SHP77 (cell line): Measurements from ENCODE around the gene CPLX1.
A peak's percentile ranks its signal among the peaks of the same experiment; 100 is the strongest.
"Not testable (repeated sequence)": the region's sequence is repeated elsewhere in the genome, so short reads cannot be mapped to it uniquely, and the experiment has no call there.

Experiments used
- DNase-seq, 2 experiments: peaks; one replicate each; lab custom pipeline; 2025; lab: John Stamatoyannopoulos, UW

The CPLX1 gene

DNA sequence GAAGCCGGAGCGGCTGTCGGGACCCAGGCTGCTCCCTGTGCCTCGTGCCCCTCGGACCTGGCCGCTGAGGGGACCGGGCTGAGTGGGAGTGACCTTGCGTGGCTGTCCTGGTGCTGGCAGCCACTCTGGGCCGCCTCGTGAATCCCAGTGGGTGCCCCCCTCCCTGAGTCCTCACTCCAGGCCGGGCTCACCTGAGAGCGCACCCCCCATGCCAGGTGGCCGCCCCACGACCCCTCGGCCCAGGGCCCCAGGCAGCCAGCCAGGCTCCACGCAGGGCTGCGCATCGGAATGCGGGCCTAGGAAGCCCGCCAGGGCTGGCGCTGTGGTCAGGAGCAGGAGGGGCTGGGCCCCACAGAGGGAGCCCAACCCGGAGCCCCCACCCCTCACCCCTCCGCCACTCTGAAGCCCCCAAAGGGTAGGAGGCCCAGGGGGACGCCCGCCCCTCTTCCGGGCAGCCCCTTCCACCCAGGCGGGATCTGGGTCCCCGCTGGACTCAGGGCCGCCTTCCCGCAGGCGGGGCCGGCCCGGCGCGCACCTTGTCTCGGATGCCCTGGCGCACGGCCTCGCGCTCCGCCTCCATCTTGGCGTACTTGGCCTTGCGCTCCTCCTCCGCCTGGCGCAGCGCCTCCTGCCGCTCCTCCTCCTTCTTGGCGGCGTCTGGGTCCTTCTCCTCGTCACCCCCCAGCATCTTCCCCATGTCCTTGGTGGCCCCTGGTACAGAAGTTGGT is 33.9 kb downstream of the CPLX1 start:
- DNase-seq, result no peak

DNA sequence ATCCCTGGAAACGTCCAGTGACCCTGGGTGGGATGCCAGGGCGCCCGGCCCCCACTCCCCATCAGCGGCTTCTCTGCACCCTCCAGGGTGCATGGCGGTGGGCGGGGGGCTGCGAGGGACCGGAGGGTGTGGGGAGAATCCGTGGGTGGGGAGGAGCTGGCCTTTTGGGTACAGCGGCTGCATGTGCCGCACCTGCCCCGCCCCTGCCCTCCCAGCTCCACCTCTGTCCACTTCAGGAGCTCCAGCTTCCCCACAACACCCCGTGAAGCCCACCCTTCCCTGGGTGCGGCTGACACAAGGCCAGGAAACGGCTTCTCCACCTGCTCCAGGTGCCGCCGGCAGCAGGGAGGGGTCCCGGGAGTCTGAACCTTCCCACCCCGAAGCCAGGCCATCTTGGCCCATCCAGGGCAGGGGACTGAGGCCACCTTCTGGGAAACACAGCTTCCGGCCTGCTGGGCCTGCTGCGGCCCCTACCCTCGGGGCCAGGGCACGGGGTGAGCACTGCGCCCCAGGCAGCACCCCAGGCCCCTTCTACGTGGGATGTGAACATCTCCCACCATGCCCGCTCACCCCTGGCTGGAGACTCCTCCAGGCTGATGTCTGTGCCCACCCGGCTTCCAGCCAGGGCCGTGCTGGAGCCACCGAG is 34.6 kb downstream of the CPLX1 start:
- DNase-seq, result no peak

DNA sequence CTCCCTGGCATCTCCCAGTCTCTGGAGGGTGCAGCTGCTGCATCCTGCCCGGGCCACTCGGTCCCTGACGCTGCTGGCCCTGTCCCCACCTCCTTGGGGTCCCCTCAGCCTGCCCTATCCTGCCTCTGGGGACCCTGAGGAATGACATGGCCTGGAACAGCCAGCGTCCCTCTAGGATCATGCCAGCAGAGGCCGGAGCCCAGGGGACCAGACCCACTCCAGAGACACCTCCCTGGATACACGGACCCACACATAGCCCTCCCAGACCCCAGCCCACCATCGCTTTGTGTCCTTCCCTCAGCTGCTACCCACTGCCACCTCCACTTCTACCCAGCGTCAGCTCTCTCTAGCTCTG is 35.5 kb downstream of the CPLX1 start:
- DNase-seq, result no peak

GRCh38 chr4:789571-790465 is 36.1 kb downstream of the CPLX1 start:
- no peak for DNase-seq

GRCh38 chr4:788636-789297 is 37.2 kb downstream of the CPLX1 start:
- no peak for DNase-seq

- DNase-seq, result no peak
Observed at GRCh38 chr4:788006-788635, 37.8 kb downstream of the CPLX1 start.

GRCh38 chr4:787561-787981 is 38.4 kb downstream of the CPLX1 start:
- no peak for DNase-seq

DNA sequence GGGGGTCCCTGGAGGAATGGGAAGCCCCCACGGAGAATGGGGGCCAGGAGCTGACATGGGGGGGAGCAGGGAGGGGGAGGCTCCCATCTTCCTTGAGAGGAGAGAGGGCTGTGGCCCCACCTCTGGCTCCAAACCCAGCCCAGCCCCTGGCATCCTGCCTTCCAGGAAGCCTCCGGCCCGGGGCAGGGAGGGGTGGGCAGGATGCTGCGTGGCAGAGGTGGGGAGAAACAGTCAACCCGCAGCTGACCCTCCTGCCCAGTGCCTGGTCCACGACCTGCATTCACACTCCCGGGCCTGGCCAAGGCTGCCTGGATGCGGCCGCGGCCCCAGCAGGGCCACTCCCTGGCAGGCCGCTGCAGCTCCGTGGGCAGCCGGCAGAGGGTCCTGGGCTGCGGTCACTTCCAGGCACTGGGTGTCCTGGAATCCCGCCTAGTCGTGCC is 39.0 kb downstream of the CPLX1 start:
- no peak for DNase-seq

DNA sequence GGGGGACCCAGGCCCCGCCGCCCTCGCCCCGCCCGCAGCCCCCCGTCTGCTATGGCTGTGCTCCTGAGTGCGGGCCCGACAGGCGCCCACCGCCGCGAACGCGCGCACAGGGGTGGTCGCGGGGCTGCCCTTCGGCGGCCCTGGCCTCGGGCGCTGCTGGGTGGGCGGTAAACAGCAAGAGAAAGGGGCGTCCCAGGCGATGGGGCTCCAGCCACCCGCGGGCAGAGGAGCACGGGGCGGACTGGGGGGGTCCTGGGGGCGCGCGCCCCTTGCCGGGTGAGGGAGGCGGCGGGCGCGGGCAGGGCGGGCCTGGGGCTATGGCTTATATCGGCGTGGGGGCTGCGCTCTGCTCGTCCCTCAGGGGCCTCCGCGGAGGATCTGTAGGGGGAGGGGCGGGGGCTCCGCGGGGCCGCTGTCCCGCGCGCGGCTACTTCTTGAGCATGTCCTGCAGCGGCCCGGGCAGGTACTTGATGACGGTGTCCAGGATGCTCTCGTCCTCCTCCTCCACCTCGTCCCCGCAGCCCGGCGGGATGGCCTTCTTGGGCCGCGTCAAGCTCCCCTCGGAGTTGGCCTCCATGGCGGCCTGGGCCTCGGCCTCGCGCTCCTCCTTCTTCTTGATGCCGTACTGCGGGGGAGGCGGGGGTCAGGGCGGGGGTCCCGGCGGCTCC is 39.7 kb downstream of the CPLX1 start:
- DNase-seq, result no peak

GRCh38 chr4:785332-786073 is 40.4 kb downstream of the CPLX1 start:
- DNase-seq, result no peak

DNA sequence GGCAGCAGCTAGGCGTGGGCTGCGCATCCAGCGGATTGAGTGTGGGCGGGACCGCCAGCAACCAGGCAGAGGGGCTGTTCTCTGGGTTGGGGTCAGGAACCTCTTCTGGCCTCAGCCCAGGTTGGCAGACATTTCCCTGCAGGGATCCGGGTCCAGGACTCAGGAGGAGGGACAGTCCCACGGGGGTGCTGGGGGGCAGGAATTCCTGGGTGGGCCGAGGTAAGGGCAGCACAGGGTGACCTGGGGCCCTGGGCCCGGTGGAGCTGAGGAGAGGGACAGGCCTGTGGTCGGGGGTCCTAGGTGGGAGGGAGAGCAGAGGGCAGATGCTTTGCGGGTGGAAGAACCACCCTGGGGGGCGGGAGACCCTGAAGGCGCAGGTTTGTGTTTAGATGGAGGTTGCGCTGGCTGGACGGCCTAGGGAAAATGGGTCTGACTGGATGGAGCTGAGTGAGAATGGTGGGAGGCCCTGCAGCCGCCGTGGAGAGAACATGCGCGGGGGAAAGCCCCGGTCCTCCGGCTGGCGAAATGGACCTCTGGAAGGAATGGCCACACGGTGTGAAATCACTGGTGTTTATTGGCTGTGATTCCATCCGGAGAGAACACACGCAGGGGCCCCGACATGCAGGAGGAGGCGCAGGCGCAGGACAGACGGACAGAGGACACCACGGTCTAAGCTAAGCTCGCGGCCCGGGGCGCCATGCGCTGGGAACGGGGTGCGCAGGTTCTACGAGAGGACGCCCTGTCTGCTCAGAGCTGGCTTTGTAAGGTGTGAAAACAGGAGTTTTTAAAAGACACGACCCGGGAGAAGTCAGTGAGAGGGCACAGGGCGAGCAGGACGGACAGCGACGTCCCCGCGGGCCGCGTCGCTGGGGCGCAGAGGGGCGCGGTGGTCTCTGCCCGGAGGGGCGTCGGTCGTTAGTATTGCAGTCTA is 41.3 kb downstream of the CPLX1 start:
- DNase-seq, result no peak

GRCh38 chr4:781493-782216 is 44.3 kb downstream of the CPLX1 start:
- DNase-seq, result peak; percentile 85 to 89

GRCh38 chr4:780716-781492 is 45.0 kb downstream of the CPLX1 start:
- no peak for DNase-seq

DNA sequence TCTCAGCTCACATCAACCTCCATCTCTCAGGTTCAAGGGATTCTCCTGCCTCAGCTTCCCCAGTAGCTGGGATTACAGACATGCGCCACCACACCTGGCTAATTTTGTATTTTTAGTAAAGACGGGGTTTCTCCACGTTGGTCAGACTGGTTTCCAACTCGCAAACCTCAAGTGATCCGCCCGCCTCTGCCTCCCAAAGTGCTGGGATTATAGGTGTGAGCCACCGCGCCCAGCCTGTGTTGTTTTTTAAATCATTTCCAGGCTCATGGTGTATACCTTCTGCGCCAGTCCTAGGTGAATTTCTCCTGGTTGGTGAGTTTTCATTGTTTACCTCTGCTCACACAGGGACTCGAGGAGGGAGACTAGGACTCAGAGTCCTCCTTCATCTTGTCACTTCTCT is 45.7 kb downstream of the CPLX1 start:
- DNase-seq, result not testable (repeated sequence)

GRCh38 chr4:779555-779954 is 46.4 kb downstream of the CPLX1 start:
- DNase-seq, result no peak

GRCh38 chr4:777520-778262 is 48.2 kb downstream of the CPLX1 start:
- no peak for DNase-seq
